Smooth muscle cell of the coronary artery (primary cell): ENCODE data around the gene C11orf91. TPM values are rescaled to one million over a fixed set of nuclear protein-coding genes. Genes with fewer than 3 reads are reported as not detected.

Experiments used
- total RNA-seq: library from RNA; depleted of rRNA; stranded (reverse); fragments of >200 nt; gene quantifications from 2 replicates; pipeline ENCODE4 v1.2.3, GENCODE V29; 2014; ENCODE audit warnings: low replicate concordance

C11orf91 gene
- not detected in 2 replicates for total RNA-seq

GRCh38 chr11:33700502-33701271 is at the start of gene C11orf91:
C11orf91 (minus strand) TSS chr11:33700826; CDS start chr11:33700740, 86 bp downstream.

GRCh38 chr11:33736148-33736812 is 35.7 kb upstream of the C11orf91 start, which contains the start of gene CD59:
CD59 (minus strand) TSS chr11:33736423; CDS start chr11:33722445, 13,978 bp downstream.

Other genes with a start within 250 kb of the C11orf91 start
- gene CD59, start 35.6 kb upstream of the C11orf91 start, total RNA-seq, result 631 and 696 TPM in 2 replicates
- gene FBXO3, start 73.7 kb upstream of the C11orf91 start, total RNA-seq, result 30.1 and 55.7 TPM in 2 replicates
- gene LMO2, start 191.2 kb upstream of the C11orf91 start, total RNA-seq, result 2.1 and 41.3 TPM in 2 replicates